Osteocyte (in vitro differentiated cells): ENCODE results near the gene PEX14. TPM values are rescaled to one million over a fixed set of nuclear protein-coding genes. Genes with fewer than 3 reads are reported as not detected.

ENCODE experiments used
- DNase-seq: peaks from one replicate; pipeline ENCODE4 v3.0.0; 2021; ENCODE audit warnings: mixed read lengths; ENCODE audit not compliant: unreplicated experiment; ENCODE audit errors: extremely low spot score
- H3K27ac Mint-ChIP-seq: one replicate; pipeline ENCODE4 v1.8.0; 2021; ENCODE audit warnings: mild to moderate bottlenecking, mixed read lengths; ENCODE audit not compliant: unreplicated experiment
- H3K27me3 Mint-ChIP-seq: one replicate; pipeline ENCODE4 v1.8.0; 2021; ENCODE audit warnings: mixed read lengths; ENCODE audit not compliant: unreplicated experiment
- H3K36me3 Mint-ChIP-seq: one replicate; pipeline ENCODE4 v1.8.0; 2021; ENCODE audit warnings: mixed read lengths; ENCODE audit not compliant: unreplicated experiment
- H3K4me1 Mint-ChIP-seq: one replicate; pipeline ENCODE4 v1.8.0; 2021; ENCODE audit warnings: mixed read lengths; ENCODE audit not compliant: unreplicated experiment
- H3K4me3 Mint-ChIP-seq: one replicate; pipeline ENCODE4 v1.8.0; 2021; ENCODE audit warnings: mild to moderate bottlenecking, moderate library complexity, mixed read lengths; ENCODE audit not compliant: unreplicated experiment
- H3K9me3 Mint-ChIP-seq: one replicate; pipeline ENCODE4 v1.8.0; 2021; ENCODE audit warnings: mixed read lengths; ENCODE audit not compliant: unreplicated experiment
- CTCF ChIP-seq: fragments of 200-600 bp; sonication (generic); IDR thresholded peaks from 2 replicates; pipeline ENCODE4 v1.5.0; 2021; ENCODE audit warnings: antibody characterized with exemption, mild to moderate bottlenecking, moderate library complexity
- total RNA-seq: library from RNA; stranded (reverse); gene quantifications from 2 replicates; pipeline ENCODE4 v1.2.1, GENCODE V29; 2021

The PEX14 gene
- total RNA-seq, 1 donor from 2014 or later, result 22.2 TPM

- H3K27me3 Mint-ChIP-seq, result no peaks in the 10 kb centered on the region
- H3K4me1 Mint-ChIP-seq, result peaks cover 36% of the 10 kb centered on the region
- DNase-seq, result no peak
- no peaks in the 10 kb centered on the region for H3K9me3 Mint-ChIP-seq
- TF ChIP-seq CTCF, result no peak
- H3K36me3 Mint-ChIP-seq, result no peaks in the 10 kb centered on the region
- no peak overlapping the region for H3K27ac Mint-ChIP-seq
- no peak overlapping the region for H3K4me3 Mint-ChIP-seq
These were observed 163.8 kb downstream of the PEX14 start for GRCh38 chr1:10638559-10639005.

GRCh38 chr1:10639011-10639774 lies 164.4 kb downstream of the PEX14 start:
- Mint-ChIP-seq H3K9me3 (no peaks in the 10 kb centered on the region), H3K36me3 (no peaks in the 10 kb centered on the region), H3K27ac (no peak overlapping the region), H3K4me3 (no peak overlapping the region), H3K4me1 (peaks cover 33% of the 10 kb centered on the region), H3K27me3 (no peaks in the 10 kb centered on the region)
- no peak for TF ChIP-seq CTCF
- no peak for DNase-seq

- Mint-ChIP-seq H3K9me3 (no peaks in the 10 kb centered on the region), H3K4me3 (no peak overlapping the region), H3K27ac (no peak overlapping the region), H3K36me3 (no peaks in the 10 kb centered on the region), H3K4me1 (peaks cover 30% of the 10 kb centered on the region), H3K27me3 (no peaks in the 10 kb centered on the region)
- TF ChIP-seq CTCF, result no peak
- DNase-seq, result no peak
These were observed 165.2 kb downstream of the PEX14 start for GRCh38 chr1:10639775-10640578.

DNA sequence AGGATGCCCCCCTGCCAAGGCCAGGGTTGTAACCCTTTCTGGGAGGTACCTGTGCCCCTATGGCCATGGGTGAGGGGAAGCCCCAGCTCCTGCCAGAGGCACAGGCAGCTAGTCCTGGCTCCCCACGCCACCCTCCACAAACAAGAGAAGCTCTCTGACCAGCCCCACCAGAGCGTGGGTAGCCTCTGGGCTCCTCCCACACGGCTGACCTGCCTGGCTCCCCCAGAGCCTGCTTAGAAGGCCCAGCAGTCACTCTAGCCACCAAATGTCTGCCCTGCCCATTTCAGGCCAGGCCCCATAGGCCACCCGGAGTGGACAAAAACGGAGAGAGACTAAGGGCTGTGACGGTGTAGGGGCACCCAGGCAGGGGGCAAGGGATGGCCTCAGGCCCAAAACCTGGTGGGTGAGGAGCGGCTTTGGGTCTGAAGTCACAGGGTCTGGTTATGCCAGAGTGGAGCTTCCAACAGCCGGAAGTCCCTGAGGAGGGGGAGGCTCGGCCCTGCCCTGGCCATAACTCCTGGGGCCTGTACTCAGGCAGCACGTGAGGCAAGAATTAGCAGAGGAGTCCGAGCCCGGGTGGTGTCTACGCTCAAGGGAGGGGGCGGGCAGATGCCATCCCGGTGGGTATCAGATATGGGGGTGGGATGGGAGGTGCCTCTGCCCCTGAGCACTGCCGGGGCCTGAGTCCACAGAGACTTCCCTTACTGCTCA lies 166.2 kb downstream of the PEX14 start:
- Mint-ChIP-seq H3K27me3 (no peaks in the 10 kb centered on the region), H3K4me3 (no peak overlapping the region)
- TF ChIP-seq CTCF, result no peak

DNA sequence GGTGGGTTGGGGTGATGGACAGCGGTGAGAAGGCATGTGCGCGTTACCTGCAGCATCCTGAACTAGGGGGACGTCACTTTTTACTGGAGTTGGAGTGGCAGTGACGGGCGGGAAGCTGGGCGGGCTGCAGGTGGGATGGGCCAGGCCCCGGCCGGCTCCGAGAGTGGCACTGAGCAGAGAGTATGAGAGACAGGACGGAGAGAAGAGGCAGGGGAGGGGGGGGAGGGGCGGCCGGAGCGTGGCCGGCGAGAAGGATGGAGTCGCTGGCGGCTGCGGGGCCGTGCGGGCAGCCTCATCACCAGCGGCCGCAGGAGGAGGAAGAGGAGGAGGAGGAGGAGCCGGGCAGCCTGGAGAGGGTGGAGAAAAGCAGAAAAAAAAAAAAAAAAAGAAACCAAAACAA lies 167.2 kb downstream of the PEX14 start:
- peaks cover 17% of the 10 kb centered on the region for H3K4me1 Mint-ChIP-seq
- DNase-seq, result no peak
- H3K9me3 Mint-ChIP-seq, result no peaks in the 10 kb centered on the region
- TF ChIP-seq CTCF, result no peak
- no peaks in the 10 kb centered on the region for H3K36me3 Mint-ChIP-seq
- no peak overlapping the region for H3K4me3 Mint-ChIP-seq
- no peaks in the 10 kb centered on the region for H3K27me3 Mint-ChIP-seq
- H3K27ac Mint-ChIP-seq, result no peak overlapping the region

More for the DNA sequence above, 166.2 kb downstream of the PEX14 start:
- Mint-ChIP-seq H3K27ac (no peak overlapping the region), H3K9me3 (no peaks in the 10 kb centered on the region), H3K36me3 (no peaks in the 10 kb centered on the region), H3K4me1 (peaks cover 21% of the 10 kb centered on the region)
- DNase-seq, result no peak
